HEK293T (cell line): ENCODE data around the gene MPHOSPH9.
"Not testable (repeated sequence)": the region's sequence is repeated elsewhere in the genome, so short reads cannot be mapped to it uniquely, and the experiment has no call there.

Source experiments
- CTCF ChIA-PET: fragments of 350-600 bp; formaldehyde crosslinking; extraction: SDS; loops from one replicate; lab custom pipeline; 2021; ENCODE audit warnings: antibody characterized with exemption, inconsistent platforms; lab: Yijun Ruan, JAX
- POLR2A ChIA-PET: fragments of 350-600 bp; formaldehyde crosslinking; extraction: SDS; loops from one replicate; lab custom pipeline; 2020; ENCODE audit warnings: antibody characterized with exemption, inconsistent platforms; lab: Yijun Ruan, JAX
- DNase-seq: peaks from one replicate; pipeline ENCODE4 v3.0.0; 2012; ENCODE audit warnings: mixed read lengths; ENCODE audit errors: extremely low spot score
- ARNT ChIP-seq: fragments of 450-650 bp; IDR thresholded peaks from 2 replicates; pipeline ENCODE4 v1.6.1; 2017; ENCODE audit warnings: mild to moderate bottlenecking
- BHLHE40 ChIP-seq: fragments of 450-650 bp; IDR thresholded peaks from 2 replicates; pipeline ENCODE4 v1.6.1; 2016; ENCODE audit warnings: mild to moderate bottlenecking, moderate library complexity, borderline replicate concordance
- CTBP1 ChIP-seq: fragments of 450-650 bp; IDR thresholded peaks from 2 replicates; pipeline ENCODE4 v1.6.1; 2016; ENCODE audit warnings: borderline replicate concordance
- ELF4 ChIP-seq: fragments of 450-650 bp; IDR thresholded peaks from 2 replicates; pipeline ENCODE4 v1.6.1; 2017; ENCODE audit warnings: antibody characterized with exemption
- FOXA1 ChIP-seq: fragments of 450-650 bp; IDR thresholded peaks from 2 replicates; pipeline ENCODE4 v1.6.1; 2016; ENCODE audit warnings: mild to moderate bottlenecking
- FOXK2 ChIP-seq: fragments of 450-650 bp; IDR thresholded peaks from 2 replicates; pipeline ENCODE4 v1.6.1; 2016; ENCODE audit warnings: mild to moderate bottlenecking
- FOXM1 ChIP-seq: fragments of 450-650 bp; IDR thresholded peaks from 2 replicates; pipeline ENCODE4 v1.6.1; 2017; ENCODE audit warnings: mild to moderate bottlenecking, borderline replicate concordance
- HDGF ChIP-seq: fragments of 450-650 bp; IDR thresholded peaks from 2 replicates; pipeline ENCODE4 v1.6.1; 2017; ENCODE audit warnings: antibody characterized with exemption, borderline replicate concordance
- L3MBTL2 ChIP-seq: fragments of 450-650 bp; conservative IDR thresholded peaks from 2 replicates; pipeline ENCODE4 v1.6.1; 2016; ENCODE audit warnings: mild to moderate bottlenecking
- LEF1 ChIP-seq: fragments of 450-650 bp; IDR thresholded peaks from 2 replicates; pipeline ENCODE4 v1.6.1; 2017; ENCODE audit warnings: mild to moderate bottlenecking, borderline replicate concordance
- NFRKB ChIP-seq: fragments of 450-650 bp; IDR thresholded peaks from 2 replicates; pipeline ENCODE4 v1.6.1; 2016; ENCODE audit warnings: mild to moderate bottlenecking, moderate library complexity
- SP1 ChIP-seq: fragments of 450-650 bp; IDR thresholded peaks from 2 replicates; pipeline ENCODE4 v1.6.1; 2017
- SUZ12 ChIP-seq: fragments of 450-650 bp; IDR thresholded peaks from 2 replicates; pipeline ENCODE4 v1.6.1; 2016; ENCODE audit warnings: mild to moderate bottlenecking
- TARDBP ChIP-seq: fragments of 450-650 bp; IDR thresholded peaks from 2 replicates; pipeline ENCODE4 v1.6.1; 2016
- ZNF384 ChIP-seq: fragments of 450-650 bp; IDR thresholded peaks from 2 replicates; pipeline ENCODE4 v1.6.1; 2016
- TF ChIP-seq, protein P1 (sequence below): fragments of 450-650 bp; IDR thresholded peaks from 2 replicates; pipeline ENCODE4 v1.6.1; 2016

Gene MPHOSPH9

DNA sequence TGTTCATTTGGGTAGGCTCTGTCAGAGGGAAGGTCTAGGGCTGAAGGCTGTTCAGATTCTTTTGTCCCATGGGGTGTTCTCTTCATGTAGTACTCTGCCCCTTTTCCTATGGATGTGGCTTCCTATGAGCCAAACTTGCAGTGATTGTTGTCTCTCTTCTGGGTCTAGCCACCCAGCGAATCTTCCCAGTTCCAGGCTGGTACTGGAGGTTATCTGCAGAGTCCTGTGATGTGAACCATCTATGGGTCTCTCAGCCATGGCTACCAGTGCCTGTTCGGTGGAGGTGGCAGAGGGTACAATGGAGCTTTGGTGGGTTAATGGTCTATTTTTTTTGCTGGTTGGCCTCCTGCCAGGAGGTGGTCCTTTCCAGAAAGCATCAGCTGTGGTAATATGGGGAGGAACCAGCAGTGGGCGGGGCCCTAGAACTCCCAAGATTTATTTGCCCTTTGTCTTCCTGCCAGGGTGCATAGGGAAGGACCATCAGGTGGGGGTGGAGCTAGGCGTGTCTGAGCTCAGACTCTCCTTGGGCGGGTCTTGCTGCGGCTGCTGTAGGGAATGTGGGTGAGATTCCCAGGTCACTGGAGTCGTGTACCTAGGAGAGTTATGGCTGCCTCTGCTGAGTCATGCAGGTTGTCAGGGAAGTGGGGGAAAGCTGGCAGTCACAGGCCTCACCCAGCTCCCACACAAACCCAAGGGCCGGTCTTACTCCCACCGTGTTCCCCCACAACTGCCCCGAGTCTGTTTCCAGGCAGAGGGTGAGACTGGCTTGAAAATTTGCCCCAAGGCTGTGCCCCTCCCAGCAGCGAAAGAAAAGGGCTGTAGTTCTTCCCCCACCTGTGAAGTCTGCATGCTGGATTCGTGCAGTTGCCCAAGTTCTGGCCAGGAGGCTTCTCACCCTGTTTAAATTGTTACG lies 17.8 kb upstream of the MPHOSPH9 start:
- no peak for DNase-seq
- TF ChIP-seq NFRKB = no peak
- TF ChIP-seq, protein P1, sequence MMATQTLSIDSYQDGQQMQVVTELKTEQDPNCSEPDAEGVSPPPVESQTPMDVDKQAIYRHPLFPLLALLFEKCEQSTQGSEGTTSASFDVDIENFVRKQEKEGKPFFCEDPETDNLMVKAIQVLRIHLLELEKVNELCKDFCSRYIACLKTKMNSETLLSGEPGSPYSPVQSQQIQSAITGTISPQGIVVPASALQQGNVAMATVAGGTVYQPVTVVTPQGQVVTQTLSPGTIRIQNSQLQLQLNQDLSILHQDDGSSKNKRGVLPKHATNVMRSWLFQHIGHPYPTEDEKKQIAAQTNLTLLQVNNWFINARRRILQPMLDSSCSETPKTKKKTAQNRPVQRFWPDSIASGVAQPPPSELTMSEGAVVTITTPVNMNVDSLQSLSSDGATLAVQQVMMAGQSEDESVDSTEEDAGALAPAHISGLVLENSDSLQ = peak; percentile 46
- CTCF ChIA-PET = no interaction called here
- POLR2A ChIA-PET = interaction anchor here (6.2 kb wide), 1 partner anchor 18 kb away, joined by 48 read pairs; the partner anchor contains the start of genes MPHOSPH9 and MTRFR

DNA sequence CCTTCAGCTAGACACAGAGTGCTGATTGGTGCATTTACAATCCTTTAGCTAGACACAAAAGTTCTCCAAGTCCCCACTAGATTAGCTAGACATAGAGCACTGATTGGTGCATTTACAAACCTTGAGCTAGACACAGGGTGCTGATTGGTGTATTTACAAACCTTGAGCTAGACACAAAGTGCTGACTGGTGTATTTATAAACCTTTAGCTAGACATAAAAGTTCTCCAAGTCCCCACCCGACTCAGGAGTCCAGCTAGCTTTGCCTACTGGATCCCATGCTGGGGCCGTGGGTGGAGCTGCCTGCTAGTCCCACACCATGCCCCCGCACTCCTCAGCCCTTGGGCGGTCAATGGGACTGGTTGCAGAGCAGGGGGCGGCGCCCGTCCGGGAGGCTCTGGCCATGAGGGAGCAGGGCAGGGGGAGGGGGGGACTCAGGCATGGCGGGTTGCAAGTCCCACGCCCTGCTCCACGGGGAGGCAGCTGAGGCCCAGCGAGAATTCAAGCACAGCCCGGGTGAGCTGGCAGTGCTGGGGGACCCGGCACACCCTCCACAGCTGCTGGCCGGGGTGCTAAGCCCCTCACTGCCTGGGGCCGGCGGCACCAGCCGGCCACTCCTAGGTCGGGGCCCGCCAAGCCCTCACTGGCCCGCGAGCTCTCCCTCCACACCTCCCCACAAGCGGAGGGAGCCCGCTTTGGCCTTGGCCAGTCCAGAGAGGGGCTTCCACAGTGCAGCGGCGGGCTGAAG lies 16.2 kb upstream of the MPHOSPH9 start:
- not testable (repeated sequence) for DNase-seq
- POLR2A ChIA-PET = interaction anchor here (1.3 to 6.2 kb wide), 2 partner anchors 11 to 17 kb away, joined by 6 to 48 read pairs; partner anchors contain the start of genes MPHOSPH9 and MTRFR
- CTCF ChIA-PET = interaction anchor here (2.9 kb wide), 1 partner anchor 11 kb away, joined by 17 read pairs; no protein-coding TSS in a partner anchor

DNA sequence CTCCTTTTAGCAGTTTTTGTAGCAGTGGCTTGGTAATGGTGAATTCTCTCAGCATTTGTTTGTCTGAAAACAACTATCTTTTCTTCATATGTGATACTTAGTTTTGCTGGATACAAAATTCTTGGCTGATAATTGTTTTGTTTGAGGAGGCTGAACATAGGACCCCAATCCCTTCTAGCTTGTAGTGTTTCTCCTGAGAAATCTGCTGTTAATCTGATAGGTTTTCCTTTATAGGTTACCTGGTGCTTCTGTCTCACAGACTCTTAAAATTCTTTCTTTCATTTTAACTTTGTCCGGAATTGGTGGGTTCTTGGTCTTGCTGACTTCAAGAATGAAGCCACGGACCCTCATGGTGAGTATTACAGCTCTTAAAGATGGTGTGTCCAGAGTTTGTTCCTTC lies 15.2 kb upstream of the MPHOSPH9 start:
- DNase-seq = not testable (repeated sequence)
- POLR2A ChIA-PET = interaction anchor here (1.3 to 6.2 kb wide), 2 partner anchors 10 to 16 kb away, joined by 6 to 48 read pairs; partner anchors contain the start of genes MPHOSPH9 and MTRFR
- CTCF ChIA-PET = interaction anchor here (0.9 to 2.9 kb wide), 2 partner anchors 10 to 16 kb away, joined by 3 to 17 read pairs; no protein-coding TSS in a partner anchor

DNA sequence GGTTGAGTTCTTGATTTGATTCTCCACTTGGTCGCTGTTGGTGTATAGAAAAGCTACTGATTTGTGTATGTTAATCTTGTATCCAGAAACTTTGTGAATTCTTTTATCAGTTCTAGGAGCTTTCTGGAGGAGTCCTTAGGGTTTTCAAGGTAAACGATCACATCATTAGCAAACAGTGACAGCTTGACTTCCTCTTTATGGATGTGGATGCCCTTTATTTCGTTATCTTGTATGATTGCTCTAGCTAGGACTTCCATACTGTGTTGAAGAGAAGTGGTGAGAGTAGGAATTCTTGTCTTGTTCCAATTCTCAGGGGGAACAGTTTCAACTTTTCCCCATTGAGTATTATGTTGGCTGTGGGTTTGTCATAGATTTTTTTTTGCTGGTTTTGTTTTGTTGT lies 12.7 kb upstream of the MPHOSPH9 start:
- DNase-seq = no peak
- TF ChIP-seq ELF4 (no peak), BHLHE40 (no peak), NFRKB (no peak), TARDBP (no peak), HDGF (no peak), FOXM1 (no peak), FOXK2 (no peak), FOXA1 (no peak), L3MBTL2 (no peak), ZNF384 (no peak), ARNT (no peak), SUZ12 (no peak), LEF1 (no peak), CTBP1 (no peak), SP1 (no peak)
- TF ChIP-seq, protein P1 = no peak
- POLR2A ChIA-PET = interaction anchor here (1.7 kb wide), 1 partner anchor 13 kb away, joined by 7 read pairs; the partner anchor contains the start of genes MPHOSPH9 and MTRFR
- CTCF ChIA-PET = no interaction called here

DNA sequence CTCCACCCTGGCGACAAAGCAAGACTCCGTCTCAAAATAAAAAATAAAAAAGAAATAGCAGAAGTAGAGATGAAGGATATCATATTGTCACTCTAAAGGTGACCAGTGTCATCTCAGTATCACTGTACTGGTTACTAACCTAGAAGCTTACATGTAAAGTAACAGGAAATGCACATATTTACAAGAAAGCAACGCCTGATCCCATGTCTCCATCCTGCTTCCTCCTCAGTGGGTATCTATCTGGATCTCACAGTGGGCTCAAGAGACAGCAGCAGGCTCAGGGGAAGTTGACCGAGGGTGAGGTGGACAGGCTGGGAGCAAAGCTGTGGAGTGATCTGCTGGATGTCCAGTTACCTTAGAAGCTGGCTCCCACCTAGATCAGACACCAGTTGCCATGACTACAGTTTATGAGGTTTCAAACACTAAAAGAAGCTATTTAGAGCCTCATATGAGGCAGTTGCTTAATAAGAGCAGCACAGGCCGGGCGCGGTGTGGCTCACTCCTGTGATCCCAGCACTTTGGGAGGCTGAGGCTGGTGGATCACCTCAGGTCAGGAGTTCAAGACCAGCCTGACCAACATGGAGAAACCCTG lies 10.8 kb upstream of the MPHOSPH9 start:
- ChIA-PET POLR2A (interaction anchor here (0.8 to 4.4 kb wide), 2 partner anchors 11 to 236 kb away, joined by 3 to 55 read pairs; partner anchors contain the start of genes MPHOSPH9 and MTRFR), CTCF (no interaction called here)
- TF ChIP-seq ARNT = no peak
- TF ChIP-seq FOXM1 = no peak
- TF ChIP-seq, protein P1 = no peak
- no peak for TF ChIP-seq ZNF384
- TF ChIP-seq L3MBTL2 = no peak
- no peak for TF ChIP-seq FOXA1
- TF ChIP-seq CTBP1 = no peak
- no peak for TF ChIP-seq TARDBP
- TF ChIP-seq BHLHE40 = no peak
- no peak for TF ChIP-seq SP1
- TF ChIP-seq LEF1 = no peak
- TF ChIP-seq FOXK2 = no peak
- no peak for TF ChIP-seq SUZ12
- no peak for TF ChIP-seq HDGF
- TF ChIP-seq ELF4 = no peak
- TF ChIP-seq NFRKB = no peak
- DNase-seq = no peak
